A549 (cell line): ENCODE data around the gene CPNE7. TPM values are rescaled to one million over a fixed set of nuclear protein-coding genes. Genes with fewer than 3 reads are reported as not detected.

Experiments used
- ATAC-seq, 2 experiments: fragments of 200-7000 bp in 1 of 2; fragments of >200 bp in 1 of 2; cut with Nextera tagmentation in 1 of 2; cut with Tn5 transposase in 1 of 2; 3 replicates each; pipeline versions ENCODE4 v1.8.0 to v1.9.1; 2018 to 2020; ENCODE audit warnings: mild to moderate bottlenecking in 1 of 2, moderate library complexity in 1 of 2
- CTCF ChIA-PET: fragments of 300-600 bp; sonication (Branson Sonifier 250); formaldehyde crosslinking; extraction: SDS; loops from one replicate; lab custom pipeline; 2021; ENCODE audit warnings: antibody characterized with exemption, inconsistent platforms; lab: Yijun Ruan, JAX
- POLR2A ChIA-PET: fragments of 350-600 bp; formaldehyde crosslinking; extraction: SDS; loops from one replicate; lab custom pipeline; 2021; ENCODE audit warnings: antibody characterized with exemption, inconsistent platforms; lab: Yijun Ruan, JAX
- DNase-seq, 2 experiments: peaks; one replicate each; pipeline versions ENCODE4 v3.0.0 to v3.0.0-alpha.2; 2011 to 2016; ENCODE audit warnings: low read depth in 1 of 2, low spot score in 1 of 2
- FAIRE-seq: peaks from 2 replicates; lab custom pipeline; 2011; peaks lifted over from hg19 to GRCh38; lab: Jason Lieb, UNC
- H3K27ac ChIP-seq, 2 experiments: fragments of >200 bp; sonication (Bioruptor Twin); formaldehyde crosslinking; 3 replicates each; pipeline ENCODE4 v1.5.1; 2016 to 2017
- H3K4me1 ChIP-seq: fragments of >200 bp; sonication (Bioruptor Twin); formaldehyde crosslinking; 3 replicates; pipeline ENCODE4 v1.6.1; 2016
- H3K4me2 ChIP-seq: fragments of >200 bp; sonication (Bioruptor Twin); formaldehyde crosslinking; 3 replicates; pipeline ENCODE4 v1.6.1; 2016
- H3K4me3 ChIP-seq: fragments of >200 bp; sonication (Bioruptor Twin); formaldehyde crosslinking; 3 replicates; pipeline ENCODE4 v1.5.1; 2016
- H3K9me3 ChIP-seq: fragments of >200 bp; sonication (Bioruptor Twin); formaldehyde crosslinking; 3 replicates; pipeline ENCODE4 v1.6.1; 2016
- BCL3 ChIP-seq: fragments of >200 bp; sonication (Bioruptor Twin); formaldehyde crosslinking; IDR thresholded peaks from 3 replicates; pipeline ENCODE4 v1.6.1; 2016
- CBX8 ChIP-seq: fragments of 200-600 bp; sonication (generic); IDR thresholded peaks from 2 replicates; pipeline ENCODE4 v1.6.1; 2016
- CEBPB ChIP-seq, 2 experiments: fragments of >200 bp in 1 of 2; sonication (Bioruptor Twin) in 1 of 2; formaldehyde crosslinking in 1 of 2; IDR thresholded peaks; 2 replicates each; pipeline ENCODE4 v1.6.1; 2012 to 2016
- CHD4 ChIP-seq: fragments of 200-600 bp; sonication (generic); IDR thresholded peaks from 2 replicates; pipeline ENCODE4 v1.6.1; 2016; ENCODE audit warnings: antibody characterized with exemption, mild to moderate bottlenecking, borderline replicate concordance
- EP300 ChIP-seq, 2 experiments: fragments of >200 bp; sonication (Bioruptor Twin); formaldehyde crosslinking; IDR thresholded peaks; 2 replicates in 1 of 2; 3 replicates in 1 of 2; pipeline ENCODE4 v1.6.1; 2016 to 2017
- ESRRA ChIP-seq: fragments of 150-350 bp; IDR thresholded peaks from 2 replicates; pipeline ENCODE4 v1.6.1; 2014; ENCODE audit warnings: mild to moderate bottlenecking, low read length, borderline replicate concordance
- FOSL2 ChIP-seq, 2 experiments: fragments of 450-650 bp in 1 of 2; fragments of >200 bp in 1 of 2; sonication (Bioruptor Twin) in 1 of 2; formaldehyde crosslinking; IDR thresholded peaks; 2 replicates each; pipeline versions ENCODE4 v1.5.0 to v1.6.1; 2016 to 2020; ENCODE audit warnings: mild to moderate bottlenecking in 1 of 2, moderate library complexity in 1 of 2
- HMGXB4 ChIP-seq: fragments of 250-450 bp; sonication (Bioruptor Pico); IDR thresholded peaks from 2 replicates; pipeline ENCODE4 v1.5.0; 2021; ENCODE audit warnings: mild to moderate bottlenecking, moderate library complexity, borderline replicate concordance
- HOXB13 ChIP-seq: fragments of 250-450 bp; sonication (Bioruptor Pico); IDR thresholded peaks from 2 replicates; pipeline ENCODE4 v1.5.0; 2020; ENCODE audit warnings: low read depth, mild to moderate bottlenecking, moderate library complexity
- MAX ChIP-seq: IDR thresholded peaks from 2 replicates; pipeline ENCODE4 v1.6.1; 2012
- NPAS2 ChIP-seq: fragments of 250-450 bp; sonication (Bioruptor Pico); IDR thresholded peaks from 2 replicates; pipeline ENCODE4 v1.8.0; 2022; ENCODE audit warnings: mild to moderate bottlenecking, moderate library complexity, borderline replicate concordance
- NR3C1 ChIP-seq: fragments of >200 bp; sonication (Bioruptor Twin); formaldehyde crosslinking; IDR thresholded peaks from 3 replicates; pipeline ENCODE4 v1.6.1; 2017
- PHF8 ChIP-seq: fragments of 200-600 bp; sonication (generic); IDR thresholded peaks from 2 replicates; pipeline ENCODE4 v1.6.1; 2016; ENCODE audit warnings: low read depth, mild to moderate bottlenecking, antibody characterized with exemption, moderate library complexity, borderline replicate concordance
- REST ChIP-seq: fragments of 200-600 bp; sonication (generic); IDR thresholded peaks from 2 replicates; pipeline ENCODE4 v1.6.1; 2016; ENCODE audit warnings: antibody characterized with exemption, mild to moderate bottlenecking, moderate library complexity
- RFX5 ChIP-seq: fragments of 450-650 bp; IDR thresholded peaks from 2 replicates; pipeline ENCODE4 v1.7.1; 2014; ENCODE audit warnings: antibody characterized with exemption, mild to moderate bottlenecking, moderate library complexity
- SREBF2 ChIP-seq: fragments of 450-650 bp; IDR thresholded peaks from 2 replicates; pipeline ENCODE4 v1.6.1; 2014; ENCODE audit warnings: mild to moderate bottlenecking, moderate library complexity
- USF2 ChIP-seq: fragments of 450-650 bp; IDR thresholded peaks from 2 replicates; pipeline ENCODE4 v1.6.1; 2014; ENCODE audit warnings: antibody characterized with exemption
- ZFP36 ChIP-seq: fragments of 450-650 bp; IDR thresholded peaks from 2 replicates; pipeline ENCODE4 v1.6.1; 2014; ENCODE audit warnings: borderline replicate concordance; ENCODE audit not compliant: partially characterized antibody
- WGBS: methylation state at CpG from one replicate; pipeline ENCODE4 v1.1.6; 2017; ENCODE audit errors: missing lambda C conversion rate; 5-methylcytosine and 5-hydroxymethylcytosine counted together
- polyA plus RNA-seq, 4 experiments: library from polyadenylated mRNA; depleted of rRNA in 3 of 4; stranded (reverse); fragments of >200 nt; fragmentation: RNase III in 1 of 4; extraction: RNeasy Plus Mini Kit Qiagen cat#74134 plus additional on column Dnase treatment in 1 of 4; gene quantifications; 2 replicates in 3 of 4; 3 replicates in 1 of 4; pipeline ENCODE4 v1.2.3, GENCODE V29; 2011 to 2017

CPNE7 gene
- polyA plus RNA-seq, 2 of the 4 experiments (the other 2 are of a cell fraction), result 22.8 to 45.2 TPM

- TF ChIP-seq HMGXB4 (CRISPR knock-in tag) (no peak), REST (no peak)
- TF ChIP-seq, all 56 proteins: peak for 0
These were observed 62.9 kb downstream of the CPNE7 start (continued) for GRCh38 chr16:89638455-89638854.

- ATAC-seq (no peak), FAIRE-seq (no peak), DNase-seq (no peak)
- ChIA-PET CTCF (interaction anchor here (0.9 to 6.7 kb wide), 7 partner anchors 11 to 63 kb away, joined by 6 to 125 read pairs (median 10); partner anchors contain the start of genes CHMP1A, CPNE7, DPEP1 and SPATA33), POLR2A (no interaction called here)
- no peaks in the 10 kb centered on the region for H3K9me3 ChIP-seq
- TF ChIP-seq HOXB13 (CRISPR knock-in tag) (no peak), ESRRA (no peak), MAX (no peak), USF2 (no peak), CHD4 (no peak), FOSL2 (IDR thresholded peaks at IDR 0.05) (no peak), FOSL2 (CRISPR knock-in tag; IDR thresholded peaks at IDR 0.05) (no peak), SREBF2 (no peak), EP300 (IDR thresholded peaks at IDR 0.05) (no peak), NR3C1 (no peak), ZFP36 (no peak), CEBPB (IDR thresholded peaks at IDR 0.05) (no peak), PHF8 (no peak), NPAS2 (CRISPR knock-in tag) (no peak), RFX5 (no peak)
- 0 out of 3 replicates have a peak, but pooled peaks cover 3% of the 10 kb centered on the region for H3K4me1 ChIP-seq
- no peak overlapping the region for H3K4me2 ChIP-seq
- no peak overlapping the region for H3K27ac ChIP-seq
- H3K4me3 ChIP-seq, result no peak overlapping the region
- 83% methylated on average over 5 of the region's 6 CpGs for WGBS
These were observed 63.8 kb downstream of the CPNE7 start for GRCh38 chr16:89639385-89639784.

- FAIRE-seq (no peak), ATAC-seq (no peak)
These were observed 66.0 kb downstream of the CPNE7 start for GRCh38 chr16:89641458-89642119.

More at GRCh38 chr16:89641458-89642119, 66.0 kb downstream of the CPNE7 start:
- no peak for DNase-seq
- H3K4me1 ChIP-seq, result 0 out of 3 replicates have a peak, but pooled peaks cover 3% of the 10 kb centered on the region
- ChIA-PET CTCF (interaction anchor here (0.5 to 6.7 kb wide), 30 partner anchors 9 to 213 kb away, joined by 3 to 125 read pairs (median 8); partner anchors contain the start of genes CHMP1A, CPNE7, DPEP1 and SPATA33), POLR2A (no interaction called here)
- no peak for TF ChIP-seq BCL3
- TF ChIP-seq CBX8, result no peak
- TF ChIP-seq MAX, result no peak
- no peak for TF ChIP-seq CEBPB (IDR thresholded peaks at IDR 0.05)
- H3K27ac ChIP-seq, result no peak overlapping the region
- H3K9me3 ChIP-seq, result no peaks in the 10 kb centered on the region
- no peak overlapping the region for H3K4me3 ChIP-seq
- 38% methylated on average over 13 of the region's 14 CpGs for WGBS
- H3K4me2 ChIP-seq, result no peak overlapping the region; the same call in 2 of the 3 replicates
